ENCODE measurements around the gene SNX14. TPM values are rescaled to one million over a fixed set of nuclear protein-coding genes. Genes with fewer than 3 reads are reported as not detected.

SNX14 gene
- total RNA-seq, 2 donors from 2014 or later, result 41.8 to 68.6 TPM

GRCh38 chr6:85470023-85470410, 123.6 kb downstream of the SNX14 start:
- TF ChIP-seq POLR2A (IDR thresholded peaks at IDR 0.05) (no peak), CTCF (IDR thresholded peaks at IDR 0.05) (no peak)

GRCh38 chr6:85469276-85470022, 124.2 kb downstream of the SNX14 start:
- Histone ChIP-seq H3K27me3 (no peaks in the 10 kb centered on the region), H3K9me3 (no peaks in the 10 kb centered on the region), H3K27ac (no peak overlapping the region), H3K4me3 (no peak overlapping the region), H3K36me3 (replicated peaks in 1 of 2; ENCODE audit: insufficient read depth in 1 of 2, low read depth in 2 of 2) (no peaks in the 10 kb centered on the region), H3K4me1 (no peaks in the 10 kb centered on the region)
- WGBS, 2 donors, result 61 to 64% methylated on average over 2 of the region's 2 CpGs
- ATAC-seq (no peak), DNase-seq (no peak)
- TF ChIP-seq POLR2A (IDR thresholded peaks at IDR 0.05), result no peak
- TF ChIP-seq CTCF (IDR thresholded peaks at IDR 0.05), result no peak
- intact Hi-C loops (cut with DNase I), result no loop called here

More at GRCh38 chr6:85470023-85470410, 123.6 kb downstream of the SNX14 start:
- no peak for DNase-seq
- Histone ChIP-seq H3K27ac (no peak overlapping the region), H3K9me3 (no peaks in the 10 kb centered on the region), H3K4me1 (no peaks in the 10 kb centered on the region), H3K4me3 (no peak overlapping the region), H3K27me3 (no peaks in the 10 kb centered on the region), H3K36me3 (replicated peaks in 1 of 2; ENCODE audit: insufficient read depth in 1 of 2, low read depth in 2 of 2) (no peaks in the 10 kb centered on the region)
- intact Hi-C loops (cut with DNase I), result no loop called here
- no peak for ATAC-seq
- WGBS, 2 donors, result 70 to 72% methylated on average over 2 of the region's 2 CpGs

- no peak overlapping the region for H3K27ac ChIP-seq
- ATAC-seq, result no peak
- no peaks in the 10 kb centered on the region for H3K36me3 ChIP-seq (replicated peaks in 1 of 2; ENCODE audit: insufficient read depth in 1 of 2, low read depth in 2 of 2)
- intact Hi-C loops (cut with DNase I), result no loop called here
- H3K27me3 ChIP-seq, result no peaks in the 10 kb centered on the region
- no peak overlapping the region for H3K4me3 ChIP-seq
- H3K9me3 ChIP-seq, result no peaks in the 10 kb centered on the region
- no peak for TF ChIP-seq POLR2A (IDR thresholded peaks at IDR 0.05)
- no peak for TF ChIP-seq CTCF (IDR thresholded peaks at IDR 0.05)
- no peak for DNase-seq
- H3K4me1 ChIP-seq, result no peaks in the 10 kb centered on the region
Observed at GRCh38 chr6:85468326-85468725, 125.3 kb downstream of the SNX14 start.

GRCh38 chr6:85465762-85466161, 127.9 kb downstream of the SNX14 start:
- H3K4me3 ChIP-seq, result no peak overlapping the region
- TF ChIP-seq CTCF (IDR thresholded peaks at IDR 0.05), result no peak
- TF ChIP-seq POLR2A (IDR thresholded peaks at IDR 0.05), result no peak
- 51 to 73% methylated on average over 2 of the region's 2 CpGs for WGBS, 2 donors
- DNase-seq, result no peak
- no peaks in the 10 kb centered on the region for H3K36me3 ChIP-seq (replicated peaks in 1 of 2; ENCODE audit: insufficient read depth in 1 of 2, low read depth in 2 of 2)
- H3K27me3 ChIP-seq, result no peaks in the 10 kb centered on the region
- H3K4me1 ChIP-seq, result peaks cover 16% of the 10 kb centered on the region
- H3K27ac ChIP-seq, result no peak overlapping the region
- no peaks in the 10 kb centered on the region for H3K9me3 ChIP-seq
- intact Hi-C loops (cut with DNase I), result no loop called here
- no peak for ATAC-seq

- Histone ChIP-seq H3K4me3 (no peak overlapping the region), H3K36me3 (replicated peaks in 1 of 2; ENCODE audit: insufficient read depth in 1 of 2, low read depth in 2 of 2) (no peaks in the 10 kb centered on the region), H3K27me3 (no peaks in the 10 kb centered on the region), H3K4me1 (peaks cover 16% of the 10 kb centered on the region), H3K9me3 (no peaks in the 10 kb centered on the region), H3K27ac (no peak overlapping the region)
- 61 to 65% methylated on average over 4 of the region's 4 CpGs for WGBS, 2 donors
- intact Hi-C loops (cut with DNase I), result no loop called here
- no peak for ATAC-seq
- TF ChIP-seq CTCF (IDR thresholded peaks at IDR 0.05), result no peak
- no peak for TF ChIP-seq POLR2A (IDR thresholded peaks at IDR 0.05)
- no peak for DNase-seq
Observed at GRCh38 chr6:85464722-85465150, 128.9 kb downstream of the SNX14 start.

All from body of pancreas (tissue), 4 donors.